ENCODE measurements around the gene STAT3. TPM values are rescaled to one million over a fixed set of nuclear protein-coding genes. Genes with fewer than 3 reads are reported as not detected.

Gene STAT3
- total and polyA plus RNA-seq, 2 of the 13 experiments (the other 11 are each of a cell fraction or from before 2014, with no cell fraction given), result 61.8 to 62.4 TPM

DNA sequence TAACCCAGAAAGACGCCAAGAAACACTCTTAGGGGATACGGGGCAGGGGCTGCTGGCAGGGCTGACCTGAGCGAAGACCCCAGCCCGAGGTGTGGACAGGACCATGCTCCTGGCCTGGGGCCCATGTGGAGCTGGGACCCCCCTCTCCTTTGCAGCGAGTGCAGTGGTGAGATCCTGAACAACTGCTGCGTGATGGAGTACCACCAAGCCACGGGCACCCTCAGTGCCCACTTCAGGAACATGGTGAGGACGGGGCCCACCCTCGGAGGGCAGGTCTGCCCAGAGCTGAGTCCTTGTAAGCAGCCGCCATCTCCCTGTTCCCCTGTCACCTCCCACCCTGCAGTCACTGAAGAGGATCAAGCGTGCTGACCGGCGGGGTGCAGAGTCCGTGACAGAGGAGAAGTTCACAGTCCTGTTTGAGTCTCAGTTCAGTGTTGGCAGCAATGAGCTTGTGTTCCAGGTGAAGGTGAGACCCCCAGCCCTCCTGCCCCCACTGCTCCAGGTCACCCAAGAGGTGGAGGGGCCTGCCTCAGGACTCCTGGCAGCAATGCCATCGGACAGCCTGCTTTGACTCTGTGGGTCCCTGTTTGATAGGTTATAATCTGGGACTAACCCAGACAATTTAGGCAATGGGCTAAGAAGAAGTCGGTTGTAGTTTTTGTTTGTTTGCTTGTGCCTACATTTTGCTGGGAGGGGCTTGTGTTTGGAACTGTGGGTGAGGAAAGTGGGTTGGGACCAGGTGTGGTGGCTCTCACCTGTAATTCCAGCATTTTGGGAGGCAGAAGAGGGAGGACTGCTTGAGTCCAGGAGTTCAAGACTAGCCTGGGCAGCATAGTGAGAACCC is 83.8 kb downstream of the STAT3 start (continued):
- peak; percentile 55; the same call in 1 of the 2 replicates for TF ChIP-seq ZFY (CRISPR knock-in tag; IDR thresholded peaks at IDR 0.05)
- TF ChIP-seq CSRNP1 (CRISPR knock-in tag; IDR thresholded peaks at IDR 0.05), result peak; percentile 58; the same call in 1 of the 2 replicates
- no peak for TF ChIP-seq ZNF414 (CRISPR knock-in tag; IDR thresholded peaks at IDR 0.05)
- 0 out of 2 replicates have a peak, but pooled peaks have one; percentile 13 for TF ChIP-seq ZFP37 (CRISPR knock-in tag; IDR thresholded peaks at IDR 0.05; ENCODE audit: borderline replicate concordance)
- 0 out of 2 replicates have a peak, but pooled peaks have one; percentile 51 for TF ChIP-seq SPEN (CRISPR knock-in tag; IDR thresholded peaks at IDR 0.05; ENCODE audit: low read depth)
- peak; percentile 47 for TF ChIP-seq ZNF629 (CRISPR knock-in tag; conservative IDR thresholded peaks at IDR 0.05)
- no peak for TF ChIP-seq SRSF1 (optimal IDR thresholded peaks at IDR 0.05; ENCODE audit: low read depth, low read length)
- peak; percentile 50; the same call in 1 of the 2 replicates for TF ChIP-seq ZNF44 (CRISPR knock-in tag; IDR thresholded peaks at IDR 0.05)
- TF ChIP-seq PHB2 (IDR thresholded peaks at IDR 0.05; ENCODE audit: partially characterized antibody), result no peak
- peak; percentile 62; the same call in 1 of the 2 replicates for TF ChIP-seq ZNF274 (CRISPR knock-in tag; IDR thresholded peaks at IDR 0.05)
- no peak for TF ChIP-seq ARID2 (CRISPR knock-in tag; IDR thresholded peaks at IDR 0.05; ENCODE audit: borderline replicate concordance)
- TF ChIP-seq ZNF460 (CRISPR knock-in tag; IDR thresholded peaks at IDR 0.05; ENCODE audit: borderline replicate concordance), result peak; percentile 56; the same call in 1 of the 2 replicates
- TF ChIP-seq, protein P1, sequence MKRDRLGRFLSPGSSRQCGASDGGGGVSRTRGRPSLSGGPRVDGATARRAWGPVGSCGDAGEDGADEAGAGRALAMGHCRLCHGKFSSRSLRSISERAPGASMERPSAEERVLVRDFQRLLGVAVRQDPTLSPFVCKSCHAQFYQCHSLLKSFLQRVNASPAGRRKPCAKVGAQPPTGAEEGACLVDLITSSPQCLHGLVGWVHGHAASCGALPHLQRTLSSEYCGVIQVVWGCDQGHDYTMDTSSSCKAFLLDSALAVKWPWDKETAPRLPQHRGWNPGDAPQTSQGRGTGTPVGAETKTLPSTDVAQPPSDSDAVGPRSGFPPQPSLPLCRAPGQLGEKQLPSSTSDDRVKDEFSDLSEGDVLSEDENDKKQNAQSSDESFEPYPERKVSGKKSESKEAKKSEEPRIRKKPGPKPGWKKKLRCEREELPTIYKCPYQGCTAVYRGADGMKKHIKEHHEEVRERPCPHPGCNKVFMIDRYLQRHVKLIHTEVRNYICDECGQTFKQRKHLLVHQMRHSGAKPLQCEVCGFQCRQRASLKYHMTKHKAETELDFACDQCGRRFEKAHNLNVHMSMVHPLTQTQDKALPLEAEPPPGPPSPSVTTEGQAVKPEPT (CRISPR knock-in tag; IDR thresholded peaks at IDR 0.05; ENCODE audit: low read depth), result 0 out of 2 replicates have a peak, but pooled peaks have one; percentile 7
- TF ChIP-seq ZNF160 (CRISPR knock-in tag; IDR thresholded peaks at IDR 0.05), result 0 out of 2 replicates have a peak, but pooled peaks have one; percentile 62
- TF ChIP-seq POLR2AphosphoS5 (IDR thresholded peaks at IDR 0.05; ENCODE audit: low read depth, low read length), result peak; percentile 49
- peak; percentile 7; the same call in 1 of the 2 replicates for TF ChIP-seq FOSL2 (CRISPR knock-in tag; IDR thresholded peaks at IDR 0.05)
- no peak for TF ChIP-seq ZNF674 (CRISPR knock-in tag; IDR thresholded peaks at IDR 0.05; ENCODE audit: low read depth)
- 0 out of 2 replicates have a peak, but pooled peaks have one; percentile 45 for TF ChIP-seq MZF1 (CRISPR knock-in tag; IDR thresholded peaks at IDR 0.05; ENCODE audit: borderline replicate concordance)
- peak; percentile 52 for TF ChIP-seq NRL (CRISPR knock-in tag; IDR thresholded peaks at IDR 0.05; ENCODE audit: borderline replicate concordance)
- peak; percentile 75; the same call in 1 of the 2 replicates for TF ChIP-seq HES4 (CRISPR knock-in tag; IDR thresholded peaks at IDR 0.05; ENCODE audit: borderline replicate concordance)
- peak; percentile 83 for TF ChIP-seq HNF4G (IDR thresholded peaks at IDR 0.05; ENCODE audit: borderline replicate concordance, low read depth, low read length)
- TF ChIP-seq HNF4G (CRISPR knock-in tag; IDR thresholded peaks at IDR 0.05; ENCODE audit: borderline replicate concordance, low read depth), result no peak
- TF ChIP-seq WIZ (CRISPR knock-in tag; IDR thresholded peaks at IDR 0.05), result 0 out of 2 replicates have a peak, but pooled peaks have one; percentile 21
- 0 out of 2 replicates have a peak, but pooled peaks have one; percentile 24 for TF ChIP-seq ONECUT2 (CRISPR knock-in tag; IDR thresholded peaks at IDR 0.05)
- TF ChIP-seq ZEB1 (IDR thresholded peaks at IDR 0.05; ENCODE audit: insufficient replicate concordance, low read depth), result peak; percentile 35
- TF ChIP-seq ZNF775 (CRISPR knock-in tag; IDR thresholded peaks at IDR 0.05; ENCODE audit: borderline replicate concordance), result no peak
